ENCODE measurements around the gene ZNF93.

- TF ChIP-seq CTCF (IDR thresholded peaks at IDR 0.05) (no peak), POLR2AphosphoS5 (IDR thresholded peaks at IDR 0.05; ENCODE audit: low read depth, low read length) (no peak), TCF7L2 (IDR thresholded peaks at IDR 0.05; ENCODE audit: low read depth, low read length) (no peak)
- TF ChIP-seq, protein P1, sequence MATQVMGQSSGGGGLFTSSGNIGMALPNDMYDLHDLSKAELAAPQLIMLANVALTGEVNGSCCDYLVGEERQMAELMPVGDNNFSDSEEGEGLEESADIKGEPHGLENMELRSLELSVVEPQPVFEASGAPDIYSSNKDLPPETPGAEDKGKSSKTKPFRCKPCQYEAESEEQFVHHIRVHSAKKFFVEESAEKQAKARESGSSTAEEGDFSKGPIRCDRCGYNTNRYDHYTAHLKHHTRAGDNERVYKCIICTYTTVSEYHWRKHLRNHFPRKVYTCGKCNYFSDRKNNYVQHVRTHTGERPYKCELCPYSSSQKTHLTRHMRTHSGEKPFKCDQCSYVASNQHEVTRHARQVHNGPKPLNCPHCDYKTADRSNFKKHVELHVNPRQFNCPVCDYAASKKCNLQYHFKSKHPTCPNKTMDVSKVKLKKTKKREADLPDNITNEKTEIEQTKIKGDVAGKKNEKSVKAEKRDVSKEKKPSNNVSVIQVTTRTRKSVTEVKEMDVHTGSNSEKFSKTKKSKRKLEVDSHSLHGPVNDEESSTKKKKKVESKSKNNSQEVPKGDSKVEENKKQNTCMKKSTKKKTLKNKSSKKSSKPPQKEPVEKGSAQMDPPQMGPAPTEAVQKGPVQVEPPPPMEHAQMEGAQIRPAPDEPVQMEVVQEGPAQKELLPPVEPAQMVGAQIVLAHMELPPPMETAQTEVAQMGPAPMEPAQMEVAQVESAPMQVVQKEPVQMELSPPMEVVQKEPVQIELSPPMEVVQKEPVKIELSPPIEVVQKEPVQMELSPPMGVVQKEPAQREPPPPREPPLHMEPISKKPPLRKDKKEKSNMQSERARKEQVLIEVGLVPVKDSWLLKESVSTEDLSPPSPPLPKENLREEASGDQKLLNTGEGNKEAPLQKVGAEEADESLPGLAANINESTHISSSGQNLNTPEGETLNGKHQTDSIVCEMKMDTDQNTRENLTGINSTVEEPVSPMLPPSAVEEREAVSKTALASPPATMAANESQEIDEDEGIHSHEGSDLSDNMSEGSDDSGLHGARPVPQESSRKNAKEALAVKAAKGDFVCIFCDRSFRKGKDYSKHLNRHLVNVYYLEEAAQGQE (IDR thresholded peaks at IDR 0.05; ENCODE audit: insufficient read depth in 1 of 2, low read depth in 2 of 2, low read length in 1 of 2), result no peak
Measured at GRCh38 chr19:19873381-19873780, 27.4 kb upstream of the ZNF93 start.

Measured in Panc1 (cell line).